Stomach (tissue), 4 donors: Measurements from ENCODE around the gene TRMU.

Source experiments
- EP300 ChIP-seq: sonication (generic); formaldehyde crosslinking; IDR thresholded peaks from one replicate; pipeline ENCODE4 v1.6.1; 2017; ENCODE audit warnings: antibody characterized with exemption
- TF ChIP-seq, protein P1 (sequence below), 7 experiments: fragments of 450-650 bp in 4 of 7; fragments of 200-600 bp in 3 of 7; sonication (generic) in 3 of 7; IDR thresholded peaks; one replicate each; pipeline ENCODE4 v1.5.1; 2016 to 2019; ENCODE audit warnings: antibody characterized with exemption in 7 of 7, control low read depth in 2 of 7, mild to moderate bottlenecking in 1 of 7

DNA sequence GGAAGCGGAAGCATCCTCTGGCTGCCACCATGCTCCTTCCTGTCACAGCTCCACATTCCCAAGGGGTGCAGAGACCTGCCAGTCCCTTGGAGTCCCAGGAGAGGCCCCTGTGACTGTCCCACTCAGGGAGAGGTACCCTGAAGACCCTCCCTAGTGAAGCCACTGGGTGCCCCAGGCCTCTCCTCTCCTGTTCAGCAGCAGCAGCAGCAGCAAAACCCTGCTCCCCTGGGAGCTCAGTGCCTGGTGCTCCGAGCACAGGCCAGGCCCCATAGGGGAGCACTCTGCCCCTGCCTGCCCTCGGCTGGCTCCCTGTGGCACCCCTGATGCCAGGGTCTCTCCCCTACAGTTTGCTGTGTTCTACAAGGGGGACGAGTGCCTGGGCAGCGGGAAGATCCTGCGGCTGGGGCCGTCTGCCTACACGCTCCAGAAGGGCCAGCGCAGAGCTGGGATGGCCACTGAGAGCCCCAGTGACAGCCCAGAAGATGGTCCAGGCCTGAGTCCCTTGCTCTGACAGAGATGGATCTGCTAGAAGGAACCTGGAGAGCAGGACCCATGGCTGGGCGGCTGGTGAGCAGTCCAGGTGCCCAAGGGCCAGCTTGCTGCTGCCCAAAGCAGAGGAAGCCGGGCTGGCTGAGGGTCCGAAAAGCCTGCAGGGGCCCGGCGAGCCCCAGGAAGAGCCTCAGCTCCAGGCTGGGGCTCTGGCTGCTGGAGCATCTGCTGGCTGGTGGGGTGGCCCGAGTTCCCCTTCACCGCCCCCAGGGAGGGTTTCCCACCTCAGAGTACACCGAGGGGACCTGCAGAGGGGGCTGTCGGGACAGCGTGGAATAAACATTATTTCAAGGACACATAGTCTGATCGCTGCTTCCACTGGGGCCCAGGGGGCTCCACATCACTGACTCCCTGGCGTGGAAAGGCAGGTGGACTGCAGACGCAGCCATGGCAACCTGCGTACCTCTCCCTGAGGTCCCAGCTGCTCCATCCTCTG lies 21.3 kb downstream of the TRMU start:
- TF ChIP-seq EP300 = no peak
- TF ChIP-seq, protein P1, sequence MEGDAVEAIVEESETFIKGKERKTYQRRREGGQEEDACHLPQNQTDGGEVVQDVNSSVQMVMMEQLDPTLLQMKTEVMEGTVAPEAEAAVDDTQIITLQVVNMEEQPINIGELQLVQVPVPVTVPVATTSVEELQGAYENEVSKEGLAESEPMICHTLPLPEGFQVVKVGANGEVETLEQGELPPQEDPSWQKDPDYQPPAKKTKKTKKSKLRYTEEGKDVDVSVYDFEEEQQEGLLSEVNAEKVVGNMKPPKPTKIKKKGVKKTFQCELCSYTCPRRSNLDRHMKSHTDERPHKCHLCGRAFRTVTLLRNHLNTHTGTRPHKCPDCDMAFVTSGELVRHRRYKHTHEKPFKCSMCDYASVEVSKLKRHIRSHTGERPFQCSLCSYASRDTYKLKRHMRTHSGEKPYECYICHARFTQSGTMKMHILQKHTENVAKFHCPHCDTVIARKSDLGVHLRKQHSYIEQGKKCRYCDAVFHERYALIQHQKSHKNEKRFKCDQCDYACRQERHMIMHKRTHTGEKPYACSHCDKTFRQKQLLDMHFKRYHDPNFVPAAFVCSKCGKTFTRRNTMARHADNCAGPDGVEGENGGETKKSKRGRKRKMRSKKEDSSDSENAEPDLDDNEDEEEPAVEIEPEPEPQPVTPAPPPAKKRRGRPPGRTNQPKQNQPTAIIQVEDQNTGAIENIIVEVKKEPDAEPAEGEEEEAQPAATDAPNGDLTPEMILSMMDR (IDR thresholded peaks at IDR 0.05) = no peak
